HPDE6-E6E7 (cell line): ENCODE measurements around the gene MTMR4.
"Not testable (repeated sequence)": the region's sequence is repeated elsewhere in the genome, so short reads cannot be mapped to it uniquely, and the experiment has no call there.

Source experiments
- DNase-seq: peaks from one replicate; pipeline ENCODE4 v3.0.0; 2011; ENCODE audit warnings: missing footprints; ENCODE audit errors: extremely low spot score

The MTMR4 gene

DNA sequence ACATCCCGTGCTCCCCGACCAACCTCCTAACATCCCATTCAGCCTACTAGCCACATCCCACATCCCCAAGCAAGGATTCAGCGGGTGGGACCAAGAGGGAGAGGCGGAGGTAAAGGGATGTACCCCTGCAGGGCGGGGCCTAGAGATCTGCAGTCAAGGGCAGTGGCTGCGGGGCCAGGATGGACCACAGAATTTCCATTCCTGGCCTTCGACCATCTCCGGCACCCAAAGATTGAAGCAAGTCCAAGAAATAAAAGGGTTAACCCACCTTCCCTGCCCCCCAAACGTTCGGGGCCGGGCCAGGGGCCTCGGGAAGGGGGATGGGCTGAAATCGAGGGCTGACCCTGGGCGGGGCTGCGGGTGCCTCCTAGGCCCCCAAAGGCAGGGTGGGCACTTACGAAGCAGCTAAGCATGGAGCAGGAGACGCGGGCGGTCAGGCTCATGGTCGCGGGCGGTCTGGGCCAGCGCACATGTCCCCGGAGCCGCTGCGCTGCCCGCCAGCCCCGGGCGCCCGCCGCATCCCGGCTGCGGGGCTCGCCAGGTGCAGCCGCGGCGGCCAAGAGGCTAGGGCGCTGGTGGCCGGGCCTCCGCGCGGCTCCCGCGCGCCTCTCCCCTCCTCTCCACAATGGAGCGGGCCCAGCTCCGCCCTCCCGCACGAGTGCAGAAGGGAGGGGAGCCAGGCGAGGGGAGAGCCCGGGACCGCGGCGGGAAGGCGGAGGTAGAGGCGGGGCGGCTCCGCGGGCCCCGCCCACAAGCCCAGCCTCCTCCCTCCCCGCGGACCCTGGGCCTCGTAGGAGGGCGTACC, at the start of gene MTMR4:
Gene MTMR4 (minus strand): TSS at position 674 of the 805 bp plus-strand sequence. CDS start 231 bp downstream, at position 443.
- DNase-seq, result peak; percentile 84

DNA sequence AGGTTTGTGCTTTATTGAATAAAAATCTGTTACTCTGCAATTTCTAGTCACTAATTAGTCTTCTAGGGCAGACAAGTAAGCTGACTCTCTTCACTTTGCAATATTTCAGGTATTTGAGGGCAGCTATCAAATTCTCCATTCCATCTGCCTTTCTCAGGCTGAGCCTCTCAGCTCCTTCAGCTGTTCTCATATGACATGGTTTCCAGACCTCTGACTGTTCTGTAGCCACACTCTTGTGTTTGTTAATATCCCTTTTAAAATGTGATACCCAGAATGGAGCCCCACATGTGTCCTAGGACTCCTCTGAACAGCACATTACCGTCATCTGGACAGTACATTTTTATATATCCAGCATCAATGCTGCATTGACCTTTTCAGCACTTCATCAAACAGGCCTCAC, 46.1 kb upstream of the MTMR4 start:
- DNase-seq, result no peak

DNA sequence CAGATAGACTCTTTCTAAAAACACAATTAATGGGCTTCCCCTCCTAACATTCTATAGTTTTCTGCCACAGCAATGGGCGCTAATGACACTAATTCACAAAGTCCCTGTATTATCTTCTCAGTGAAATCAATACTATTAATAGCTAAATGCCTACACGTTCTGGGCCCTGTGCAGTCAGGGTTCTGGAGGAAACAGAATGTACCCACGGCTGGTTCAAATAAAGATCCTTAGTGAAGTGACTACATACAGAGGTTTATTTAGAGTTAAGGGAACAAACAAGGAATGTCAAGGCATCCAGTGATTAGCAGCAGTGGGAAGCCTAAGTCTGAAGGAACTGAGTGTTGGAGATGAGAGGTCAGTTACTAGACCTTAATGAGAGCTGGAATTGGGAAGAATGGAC, 43.5 kb upstream of the MTMR4 start:
- no peak for DNase-seq

DNA sequence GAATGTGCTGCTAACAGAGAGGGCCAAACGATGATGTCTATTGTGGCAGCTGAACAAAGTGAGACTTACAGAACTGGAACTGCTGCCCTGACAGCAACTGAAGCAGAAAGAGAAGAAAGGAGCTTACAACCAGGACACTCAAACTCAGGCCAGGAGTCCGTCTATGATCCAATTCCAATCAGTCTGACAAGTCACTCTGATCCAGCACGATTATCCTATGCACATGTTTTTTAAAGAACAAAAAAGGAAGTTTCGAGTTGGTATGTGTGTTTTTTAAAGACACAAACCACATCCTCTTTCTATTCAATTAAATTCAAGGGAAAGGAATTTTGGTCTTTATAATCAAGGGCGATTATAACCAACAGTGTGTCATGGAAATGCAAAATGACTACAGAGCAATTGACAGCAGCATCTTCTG, 42.4 kb upstream of the MTMR4 start:
- DNase-seq, result no peak

DNA sequence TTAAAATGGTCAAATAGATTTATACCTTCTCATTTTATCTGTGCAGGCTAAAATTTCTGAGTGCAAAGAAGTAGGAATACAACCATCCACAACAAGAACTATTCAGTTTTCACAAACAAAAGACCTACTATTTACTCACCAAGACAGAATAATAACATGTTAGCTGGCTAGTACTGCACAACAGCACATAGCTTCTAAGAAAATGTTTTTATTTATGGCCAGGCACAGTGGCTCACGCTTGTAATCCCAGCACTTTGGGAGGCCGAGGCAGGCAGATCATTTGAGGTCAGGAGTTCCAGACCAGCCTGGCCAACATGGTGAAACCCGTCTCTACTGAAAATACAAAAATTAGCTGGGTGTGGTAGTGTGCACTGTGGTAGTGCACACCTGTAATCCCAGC, 40.7 kb upstream of the MTMR4 start:
- not testable (repeated sequence) for DNase-seq

DNA sequence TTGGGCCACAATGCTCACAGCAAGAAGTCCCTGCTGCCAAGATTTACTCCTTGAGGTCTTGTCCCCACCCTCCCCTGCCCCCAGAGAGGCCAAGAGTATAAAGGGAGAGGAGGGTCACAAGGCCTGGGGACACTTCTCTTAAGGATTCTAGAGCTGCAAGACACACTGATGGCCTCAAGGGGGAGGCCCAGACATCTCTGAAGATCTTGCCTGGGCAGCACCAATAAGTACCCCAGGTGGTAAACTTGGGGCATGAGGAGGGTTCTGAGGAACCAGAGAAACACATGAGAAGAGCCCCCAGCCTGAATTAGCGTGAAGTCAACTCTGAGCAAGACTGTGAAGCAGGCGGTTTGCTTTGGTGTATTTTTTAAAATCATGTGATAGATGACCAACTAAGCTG, 26.8 kb upstream of the MTMR4 start:
- DNase-seq, result no peak

DNA sequence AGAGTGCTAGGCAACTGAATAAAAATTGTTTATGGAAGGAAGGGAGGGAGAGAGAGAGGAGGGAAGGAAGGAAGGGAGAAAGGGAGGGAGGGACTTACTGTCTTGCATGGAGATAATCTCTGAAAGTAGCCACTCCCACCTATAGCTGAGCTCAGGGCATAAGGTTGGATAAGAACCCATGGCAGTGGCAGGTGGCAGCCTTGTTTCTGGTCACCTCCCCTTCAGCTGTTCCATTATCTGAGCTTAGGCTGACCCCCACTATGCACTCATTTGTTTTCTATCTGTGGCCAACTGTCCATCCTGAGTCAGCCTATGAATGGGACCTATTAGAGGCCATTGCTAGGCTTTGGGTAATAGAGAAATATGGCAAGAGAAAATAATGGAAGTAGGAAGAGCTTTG, 25.3 kb upstream of the MTMR4 start:
- no peak for DNase-seq

DNA sequence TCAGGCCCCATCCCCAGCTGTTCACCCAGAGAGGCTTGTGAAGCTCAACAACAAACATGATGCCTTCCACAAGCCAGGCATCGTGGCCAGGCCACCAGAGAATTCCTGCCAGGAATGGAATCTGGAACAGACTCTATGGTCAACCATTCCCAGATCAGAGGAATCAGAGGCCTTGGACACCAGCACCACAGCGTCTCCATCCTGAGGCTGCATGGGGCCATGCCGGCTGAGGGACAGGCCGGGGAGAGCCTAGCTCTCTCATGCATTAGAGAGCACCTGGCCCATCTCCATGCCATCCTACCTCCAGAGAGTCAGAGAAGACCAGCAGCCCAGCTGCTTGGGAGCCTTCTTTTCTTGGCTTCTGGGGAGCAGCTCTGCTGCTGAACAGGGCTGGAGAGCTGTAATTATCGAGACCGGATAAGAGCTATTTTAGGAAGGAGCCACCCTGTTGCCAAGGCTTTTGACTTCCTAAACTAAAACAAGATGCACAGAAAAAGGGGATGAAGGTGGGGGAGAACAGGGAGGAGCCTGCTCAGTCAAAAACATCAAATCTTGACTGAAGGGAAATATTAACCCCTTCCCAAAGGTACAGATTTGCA, 24.5 kb upstream of the MTMR4 start:
- no peak for DNase-seq

DNA sequence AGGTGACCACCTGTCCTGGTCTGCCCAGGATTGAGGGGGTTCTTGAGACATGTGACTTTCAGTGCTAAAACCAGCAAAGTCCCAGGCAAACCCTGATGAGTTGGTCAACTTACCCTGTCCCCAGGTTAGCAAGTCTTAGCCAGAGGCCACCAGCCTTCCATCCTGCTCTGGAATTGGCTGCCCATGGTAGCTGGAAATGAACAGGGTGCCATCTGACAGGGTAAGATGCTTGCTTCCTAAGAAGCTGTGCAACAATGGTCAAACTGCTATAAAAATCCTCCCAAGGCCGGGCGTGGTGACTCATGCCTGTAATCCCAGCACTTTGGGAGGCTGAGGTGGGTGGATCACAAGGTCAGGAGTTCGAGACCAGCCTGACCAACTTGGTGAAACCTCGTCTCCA, 22.8 kb upstream of the MTMR4 start:
- DNase-seq, result no peak

DNA sequence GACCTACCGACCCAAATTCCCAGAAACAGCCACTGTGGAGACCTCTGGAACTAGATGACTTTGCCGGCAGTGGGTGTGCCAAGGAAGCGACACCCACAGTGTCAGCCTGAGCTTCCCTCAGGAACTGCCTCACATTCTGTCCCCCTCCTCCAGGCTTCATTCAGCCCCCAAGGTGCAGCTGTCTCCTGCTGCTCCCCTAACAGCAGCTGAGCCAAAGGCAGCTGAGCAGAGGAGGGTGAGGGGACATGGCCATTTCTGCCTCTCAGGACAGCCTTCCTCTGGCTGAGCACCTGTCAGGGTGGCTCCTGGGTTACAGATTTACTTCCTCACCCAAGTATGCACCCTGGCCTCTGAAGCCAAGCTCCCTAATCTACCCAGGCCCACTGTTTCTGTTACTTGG, 22.1 kb upstream of the MTMR4 start:
- DNase-seq, result no peak

DNA sequence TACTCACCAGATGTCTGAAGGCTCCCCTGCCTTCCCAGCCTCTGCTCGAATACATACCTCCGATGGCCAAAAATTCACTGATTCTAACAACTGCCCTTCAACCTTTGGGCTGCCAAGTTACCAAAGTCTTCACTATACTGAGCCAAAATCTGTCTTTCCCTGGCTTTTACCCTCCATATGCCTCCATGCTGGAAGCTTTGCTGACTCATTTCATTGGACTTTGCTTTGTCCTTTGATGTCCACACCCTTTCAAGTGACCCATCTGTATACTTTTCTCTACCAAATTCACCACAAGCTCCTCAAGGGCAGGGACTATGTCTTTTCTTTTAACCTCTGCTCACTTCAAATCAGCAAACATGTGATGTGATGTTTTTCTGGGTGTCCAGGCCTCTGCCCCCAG, 21.0 kb upstream of the MTMR4 start:
- DNase-seq, result no peak

DNA sequence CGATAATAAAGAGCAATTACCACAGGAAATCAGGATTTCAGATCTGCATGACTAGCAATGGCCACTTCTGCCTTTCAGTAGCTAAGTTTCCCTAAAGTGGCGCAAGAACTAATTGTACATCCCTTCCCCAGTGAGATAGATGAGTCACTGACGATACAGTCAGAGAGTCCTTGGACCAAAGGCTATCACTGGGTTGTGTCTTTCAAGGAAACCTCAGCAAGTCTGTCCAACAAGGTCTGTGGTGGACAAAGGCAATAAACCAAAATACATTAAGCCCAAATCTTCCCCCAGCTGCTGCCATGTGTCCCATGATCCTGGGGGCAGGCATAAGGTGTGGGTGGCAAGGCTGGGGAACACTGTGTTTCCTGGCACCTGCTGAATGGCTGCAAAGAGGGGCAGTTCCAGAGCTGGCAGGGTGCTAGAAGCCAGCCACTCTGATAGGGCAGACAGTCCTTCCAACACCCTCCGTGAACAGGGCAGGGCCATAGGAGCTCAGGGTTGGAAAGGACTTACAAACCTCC, 20.5 kb upstream of the MTMR4 start:
- peak; percentile 75 for DNase-seq

DNA sequence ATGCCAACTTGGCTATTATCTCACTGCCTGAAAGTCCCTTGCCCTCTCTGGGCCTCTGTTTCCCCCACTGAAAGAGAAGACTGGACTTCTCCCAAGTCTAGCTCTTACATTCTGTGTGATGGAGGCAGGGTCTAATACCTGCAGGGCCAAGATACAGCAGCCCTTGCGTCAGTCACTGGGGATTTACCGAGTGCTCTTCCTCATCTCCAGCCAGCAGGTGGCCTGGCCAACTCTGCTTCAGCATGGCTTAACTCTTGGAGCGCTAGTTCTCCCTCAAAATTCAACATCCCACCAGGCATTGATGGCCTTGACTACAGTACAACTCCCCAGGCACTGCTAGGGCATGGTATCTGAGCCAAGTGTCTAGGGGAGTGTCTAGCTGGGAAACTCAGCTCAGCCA, 19.9 kb upstream of the MTMR4 start:
- DNase-seq, result no peak

DNA sequence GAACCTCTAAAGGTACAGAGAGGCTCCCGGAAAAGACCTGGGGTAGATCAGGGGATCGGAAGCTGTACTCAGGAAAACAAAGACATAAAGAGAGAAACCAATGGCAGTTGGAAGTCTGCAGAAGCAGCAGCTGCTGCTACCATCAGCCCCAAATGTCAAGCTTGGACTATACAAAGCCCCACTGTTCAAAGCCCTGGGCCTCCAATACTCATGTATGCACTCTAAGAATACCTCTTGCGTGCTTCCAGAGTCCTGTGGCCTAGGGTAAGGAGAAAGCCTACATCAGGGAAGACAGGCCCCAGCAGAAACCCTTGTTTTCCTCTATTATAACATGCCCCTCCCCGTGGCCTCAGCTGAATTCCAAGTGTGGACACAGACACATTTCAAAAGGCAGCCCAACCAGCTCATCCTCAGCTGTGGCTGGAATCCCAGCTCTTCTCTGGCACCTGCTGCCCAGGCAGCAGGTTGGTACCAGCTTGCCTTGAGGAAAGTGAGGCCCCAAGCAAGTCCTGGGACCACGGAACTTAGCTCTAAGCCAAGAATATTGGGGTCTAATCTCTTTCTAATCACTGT, 19.3 kb upstream of the MTMR4 start:
- no peak for DNase-seq

DNA sequence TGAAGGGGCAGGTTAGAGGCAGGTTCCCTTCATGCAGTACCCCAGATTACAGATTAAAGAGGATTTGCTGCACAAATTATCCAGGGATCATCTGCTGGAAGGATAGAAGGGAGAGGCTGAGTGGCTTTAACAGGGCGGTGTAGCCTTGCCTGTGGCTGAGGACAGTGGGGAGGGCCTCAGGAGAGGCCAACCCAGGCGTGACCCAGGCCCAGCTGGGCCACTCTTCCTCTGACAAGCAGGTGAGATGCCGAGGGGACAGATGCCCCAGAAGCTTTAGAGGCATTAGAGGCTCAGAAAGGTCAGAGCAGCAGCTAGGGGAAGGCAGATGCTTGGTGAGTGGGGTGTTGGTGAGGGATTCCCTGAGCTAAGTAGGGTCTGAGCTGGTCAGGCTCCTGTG, 18.1 kb upstream of the MTMR4 start:
- no peak for DNase-seq

DNA sequence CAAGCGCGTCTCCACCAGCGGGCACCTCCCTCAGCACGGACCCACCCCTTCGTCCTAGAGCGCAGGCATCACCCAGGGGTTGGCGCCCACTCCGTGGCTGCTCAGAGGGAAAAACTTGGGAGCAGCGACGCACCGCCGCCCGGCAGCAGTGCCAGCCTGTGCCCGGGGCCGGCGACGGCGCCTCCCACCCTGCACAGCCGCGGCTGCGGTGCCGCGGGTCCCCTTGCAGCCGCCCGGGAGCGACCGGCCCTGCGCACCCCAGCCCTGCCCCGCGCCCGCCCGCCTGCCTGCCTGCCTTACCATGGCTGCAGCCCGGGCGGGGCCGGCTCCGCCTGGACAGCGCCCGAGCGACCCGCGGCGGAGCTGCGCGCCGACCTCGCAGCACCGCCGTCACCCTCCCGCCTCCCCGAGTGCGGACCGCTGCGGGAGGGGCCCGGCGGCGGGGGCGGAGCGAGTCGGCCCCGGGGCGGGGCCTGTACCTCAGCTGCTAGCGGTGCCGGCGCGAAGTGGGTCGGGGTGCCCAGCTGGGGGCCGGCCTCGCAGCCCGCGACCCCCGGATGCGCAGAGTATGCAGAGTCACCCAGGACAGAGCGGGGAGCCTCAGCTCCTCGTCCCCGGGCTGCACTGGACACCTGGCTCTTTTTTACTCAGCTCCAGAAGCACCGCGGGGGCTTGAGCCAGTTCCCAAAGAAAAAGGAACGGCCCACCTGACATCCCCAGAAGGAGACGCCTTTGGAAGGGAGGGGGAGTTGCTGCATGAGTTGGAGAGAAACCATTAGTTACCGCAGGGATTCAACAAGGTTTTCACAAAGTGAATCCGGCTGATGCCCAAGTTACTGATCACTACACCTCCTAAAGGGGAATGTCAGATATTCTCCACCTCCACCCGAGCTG, 17.5 kb upstream of the MTMR4 start:
- peak; percentile 60 for DNase-seq

DNA sequence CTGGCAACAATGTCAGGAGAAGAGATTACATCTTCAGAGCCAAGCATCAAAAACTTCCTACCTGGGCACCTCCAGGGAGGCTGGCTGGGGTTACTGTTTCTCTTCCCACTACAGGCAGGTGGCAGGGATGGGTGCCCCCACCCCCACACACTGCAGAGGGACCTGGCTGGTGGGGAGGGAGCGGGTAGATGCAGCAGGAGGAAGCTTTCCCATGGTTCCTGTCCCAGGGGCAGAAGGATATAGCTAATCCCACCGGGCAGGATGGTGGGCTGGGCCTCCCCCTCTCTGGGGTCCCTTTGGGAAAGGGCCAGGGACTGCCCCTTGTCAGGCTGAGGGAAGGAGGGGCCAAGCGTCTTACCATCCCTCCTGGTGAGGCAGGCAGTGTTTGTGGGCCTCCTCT, 16.7 kb upstream of the MTMR4 start:
- DNase-seq, result no peak

DNA sequence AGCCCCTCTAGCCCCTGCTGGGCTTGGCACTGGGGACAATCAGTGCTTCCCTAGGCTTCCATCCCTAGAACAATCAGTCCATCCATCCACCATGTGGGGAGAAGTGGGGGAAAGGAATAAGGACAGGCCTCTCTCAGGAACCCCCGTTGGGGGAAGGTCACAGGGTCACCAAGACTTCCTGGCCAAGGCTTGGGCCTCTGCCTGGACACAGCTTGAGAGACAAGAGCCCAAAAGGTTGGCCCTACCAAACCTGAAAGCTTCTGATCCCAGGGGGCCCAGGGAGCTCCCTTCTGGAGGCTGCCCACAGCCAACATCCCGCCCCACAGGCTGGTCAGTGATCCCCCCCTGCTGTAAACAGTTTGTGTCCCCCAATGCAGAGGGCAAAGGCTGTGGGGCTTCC, 16.2 kb upstream of the MTMR4 start:
- no peak for DNase-seq

DNA sequence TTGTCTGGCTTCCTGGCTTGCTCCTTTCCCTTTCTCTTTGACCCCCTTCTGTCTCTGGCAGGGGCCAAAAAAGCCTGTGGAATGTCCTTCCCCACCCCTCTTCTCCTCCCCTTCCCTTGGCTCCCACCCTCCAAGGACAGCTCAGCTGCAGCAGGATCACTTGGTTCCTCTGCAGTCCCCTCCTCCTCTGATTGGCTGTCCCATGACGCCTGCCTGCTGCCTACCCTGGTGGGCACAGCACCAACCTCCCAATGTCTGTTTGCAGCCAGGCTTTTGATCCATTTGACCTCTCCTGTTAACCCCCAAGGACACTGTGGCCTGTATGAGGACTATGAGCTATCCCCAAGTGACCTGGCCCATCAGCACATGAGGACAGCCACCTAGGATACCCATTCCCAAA, 14.8 kb upstream of the MTMR4 start:
- DNase-seq, result no peak

DNA sequence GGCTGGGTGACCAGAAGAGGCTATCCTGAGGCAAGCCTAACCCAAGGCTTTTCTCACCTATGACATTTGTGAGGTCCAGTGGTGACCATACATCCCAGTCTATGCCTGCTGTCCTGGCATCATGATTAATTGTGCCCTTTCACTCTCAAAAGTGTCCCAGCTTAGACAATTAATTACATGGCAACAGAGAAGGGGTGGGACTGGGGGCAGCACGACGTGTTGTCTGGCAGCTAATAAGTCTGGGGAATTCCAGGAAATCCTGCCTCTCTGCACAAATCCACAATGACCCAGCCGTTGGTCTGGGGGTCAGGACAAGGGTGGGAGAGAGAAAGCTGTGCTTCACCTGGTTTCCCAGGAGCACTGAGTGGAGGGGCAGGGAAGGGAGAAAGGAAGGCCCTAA, 14.0 kb upstream of the MTMR4 start:
- no peak for DNase-seq

DNA sequence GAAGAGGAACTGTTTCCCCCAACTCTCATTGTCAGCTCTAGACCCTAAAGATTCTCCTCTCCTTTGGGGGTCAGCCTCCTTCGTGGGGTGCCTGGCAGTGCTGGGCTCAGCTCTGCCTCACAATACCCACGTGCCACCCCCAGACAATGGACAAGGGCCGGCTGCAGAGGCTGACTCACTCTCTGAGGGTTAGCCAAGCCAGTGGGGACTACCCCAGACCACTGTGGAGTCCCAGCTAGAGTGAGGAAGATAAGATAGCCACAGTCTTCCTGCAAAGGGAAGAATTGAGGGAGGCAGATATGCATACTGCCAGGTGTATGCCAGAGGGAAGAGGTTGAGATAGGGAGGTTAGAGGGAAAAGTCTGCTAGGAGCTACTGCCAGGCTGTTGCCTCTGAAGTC, 13.5 kb upstream of the MTMR4 start:
- DNase-seq, result no peak

DNA sequence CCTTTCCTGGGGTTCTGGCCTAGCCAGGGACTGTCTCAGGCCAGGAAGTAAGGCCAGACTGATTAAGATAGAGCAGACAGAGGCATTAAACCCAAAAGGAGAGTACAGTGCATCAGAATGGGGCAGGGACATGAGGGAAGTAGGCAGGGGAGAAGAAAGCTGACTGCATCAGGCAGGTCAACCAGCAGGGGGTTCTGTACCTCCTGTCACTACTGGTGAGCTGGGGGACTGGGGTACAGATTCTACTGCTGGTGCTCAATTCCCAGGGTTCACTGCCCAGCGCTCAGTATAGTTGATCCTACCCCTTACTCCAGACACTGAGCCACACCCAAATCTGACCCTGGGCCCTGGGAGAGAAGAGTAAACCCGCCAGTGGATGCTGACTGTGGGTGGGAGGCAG, 12.9 kb upstream of the MTMR4 start:
- DNase-seq, result no peak
